Subcutaneous adipose tissue (tissue), 4 donors: ENCODE data around the gene HACD1. TPM values are rescaled to one million over a fixed set of nuclear protein-coding genes. Genes with fewer than 3 reads are reported as not detected.

ENCODE experiments used
- total RNA-seq, 4 donors: library from RNA; depleted of rRNA; stranded (reverse); fragments of >200 nt; gene quantifications; one replicate each; pipeline ENCODE4 v1.1.0, GENCODE V29; 2016
- TF ChIP-seq, protein P1 (sequence below): fragments of 450-650 bp; IDR thresholded peaks from one replicate; pipeline ENCODE4 v1.5.1; 2016; ENCODE audit warnings: low read depth, mild to moderate bottlenecking, control low read depth, antibody characterized with exemption, moderate library complexity

HACD1 gene
- total RNA-seq, 4 donors from 2014 or later: 16.0 to 47.5 (median 28.4) TPM

DNA sequence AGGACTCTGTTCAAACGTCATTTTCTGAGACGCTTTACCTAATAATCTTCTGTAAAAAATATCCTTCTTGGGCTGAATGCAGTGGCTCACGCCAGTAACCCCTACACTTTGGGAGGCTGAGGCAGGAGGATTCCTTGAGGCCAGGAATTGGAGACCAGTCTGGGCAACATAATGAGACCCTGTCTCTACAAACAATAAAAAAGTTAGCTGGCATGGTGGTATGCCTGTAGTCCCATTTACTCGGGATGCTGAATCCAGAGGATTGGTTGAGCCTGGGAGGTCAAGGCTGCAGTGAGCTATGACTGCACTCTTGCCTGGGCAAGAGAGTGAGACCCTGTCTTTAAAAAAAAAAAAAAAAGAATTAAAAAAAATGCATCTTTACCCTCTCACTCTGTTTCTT lies 31.9 kb upstream of the HACD1 start:
- TF ChIP-seq, protein P1, sequence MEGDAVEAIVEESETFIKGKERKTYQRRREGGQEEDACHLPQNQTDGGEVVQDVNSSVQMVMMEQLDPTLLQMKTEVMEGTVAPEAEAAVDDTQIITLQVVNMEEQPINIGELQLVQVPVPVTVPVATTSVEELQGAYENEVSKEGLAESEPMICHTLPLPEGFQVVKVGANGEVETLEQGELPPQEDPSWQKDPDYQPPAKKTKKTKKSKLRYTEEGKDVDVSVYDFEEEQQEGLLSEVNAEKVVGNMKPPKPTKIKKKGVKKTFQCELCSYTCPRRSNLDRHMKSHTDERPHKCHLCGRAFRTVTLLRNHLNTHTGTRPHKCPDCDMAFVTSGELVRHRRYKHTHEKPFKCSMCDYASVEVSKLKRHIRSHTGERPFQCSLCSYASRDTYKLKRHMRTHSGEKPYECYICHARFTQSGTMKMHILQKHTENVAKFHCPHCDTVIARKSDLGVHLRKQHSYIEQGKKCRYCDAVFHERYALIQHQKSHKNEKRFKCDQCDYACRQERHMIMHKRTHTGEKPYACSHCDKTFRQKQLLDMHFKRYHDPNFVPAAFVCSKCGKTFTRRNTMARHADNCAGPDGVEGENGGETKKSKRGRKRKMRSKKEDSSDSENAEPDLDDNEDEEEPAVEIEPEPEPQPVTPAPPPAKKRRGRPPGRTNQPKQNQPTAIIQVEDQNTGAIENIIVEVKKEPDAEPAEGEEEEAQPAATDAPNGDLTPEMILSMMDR: no peak

DNA sequence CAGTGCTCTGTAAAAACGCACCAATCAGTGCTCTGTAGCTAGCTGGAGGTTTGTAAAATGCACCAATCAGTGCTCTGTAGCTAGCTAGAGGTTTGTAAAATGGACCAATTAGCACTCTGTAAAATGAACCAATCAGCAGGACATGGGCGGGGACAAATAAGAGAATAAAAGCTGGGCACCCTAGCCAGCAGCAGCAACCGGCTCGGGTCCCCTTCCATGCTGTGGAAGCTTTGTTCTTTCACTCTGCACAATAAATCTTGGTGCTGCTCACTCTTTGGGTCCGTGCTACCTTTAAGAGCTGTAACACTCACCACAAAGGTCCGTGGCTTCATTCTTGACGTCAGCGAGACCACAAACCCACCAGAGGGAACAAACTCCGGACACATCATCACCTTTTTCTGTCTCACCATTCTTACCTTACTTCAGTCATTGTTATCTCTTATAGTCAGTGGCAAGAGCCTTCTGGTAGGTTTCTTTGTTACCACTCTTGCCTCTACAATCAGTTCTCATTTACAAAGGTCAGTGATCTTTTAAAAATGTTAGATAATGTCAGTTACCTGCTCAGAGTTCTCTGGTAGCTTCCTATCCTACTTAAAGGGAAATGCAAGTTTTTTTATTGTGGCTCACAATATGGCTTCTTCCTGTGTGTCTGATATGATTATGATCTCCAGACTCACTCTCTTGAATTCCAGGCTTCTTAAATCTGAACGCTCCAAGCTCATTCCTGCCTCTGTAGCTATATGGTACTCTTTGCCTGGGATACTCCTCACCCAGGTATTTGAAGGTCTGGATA lies 31.3 kb upstream of the HACD1 start:
- TF ChIP-seq, protein P1: no peak

DNA sequence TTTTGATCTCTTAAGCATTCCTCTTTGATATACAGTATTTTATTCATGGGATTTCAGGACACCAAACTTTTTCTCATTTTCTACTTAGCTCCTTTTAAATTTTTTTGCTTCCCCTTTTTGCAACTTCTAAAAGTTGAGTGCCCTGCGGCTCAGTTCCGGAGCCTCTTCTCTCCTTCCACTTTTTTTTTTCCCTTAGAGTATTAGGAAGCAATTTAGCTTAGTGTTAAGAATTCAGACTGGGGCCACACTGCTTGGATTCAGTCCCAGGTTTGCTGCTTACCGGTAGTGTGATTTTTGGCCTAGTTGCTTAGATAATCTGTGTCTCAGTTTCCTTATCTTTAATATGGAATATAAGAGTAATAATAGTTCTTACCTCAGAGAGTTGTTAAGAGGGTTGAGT lies 30.2 kb upstream of the HACD1 start:
- TF ChIP-seq, protein P1: no peak

DNA sequence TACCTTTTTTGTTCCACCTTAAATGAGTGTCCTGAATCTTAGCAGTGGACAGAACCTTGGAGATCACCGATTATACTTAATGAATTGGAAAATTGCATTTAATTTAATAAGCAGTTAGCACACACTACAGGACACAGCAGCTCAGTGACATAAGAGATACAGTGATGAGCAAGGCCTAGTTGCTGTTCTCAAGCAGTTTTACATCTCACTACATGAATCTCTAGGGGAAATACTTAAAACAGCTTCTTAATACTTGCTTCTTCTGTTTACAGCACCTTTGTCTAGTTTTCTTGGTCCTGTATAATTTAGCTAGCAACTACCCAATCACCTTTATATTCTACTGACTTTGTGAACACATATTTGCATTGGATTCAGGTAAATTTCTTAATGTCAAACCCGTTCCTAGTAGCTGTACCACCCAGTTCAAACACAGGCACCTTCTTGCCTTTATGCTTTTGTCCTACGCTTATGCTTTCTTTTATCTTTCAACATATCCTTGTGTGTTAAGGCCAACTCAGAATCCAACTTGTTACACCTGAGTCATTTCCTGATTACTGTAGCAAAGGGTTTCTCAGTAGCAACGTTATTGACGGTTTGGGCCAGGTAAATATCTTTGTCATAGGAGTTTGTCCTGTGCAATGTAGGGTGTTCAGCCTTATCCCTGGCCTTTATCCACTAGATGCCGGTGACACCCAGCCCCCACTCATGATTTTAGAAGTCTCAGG lies 28.6 kb upstream of the HACD1 start:
- TF ChIP-seq, protein P1: no peak

DNA sequence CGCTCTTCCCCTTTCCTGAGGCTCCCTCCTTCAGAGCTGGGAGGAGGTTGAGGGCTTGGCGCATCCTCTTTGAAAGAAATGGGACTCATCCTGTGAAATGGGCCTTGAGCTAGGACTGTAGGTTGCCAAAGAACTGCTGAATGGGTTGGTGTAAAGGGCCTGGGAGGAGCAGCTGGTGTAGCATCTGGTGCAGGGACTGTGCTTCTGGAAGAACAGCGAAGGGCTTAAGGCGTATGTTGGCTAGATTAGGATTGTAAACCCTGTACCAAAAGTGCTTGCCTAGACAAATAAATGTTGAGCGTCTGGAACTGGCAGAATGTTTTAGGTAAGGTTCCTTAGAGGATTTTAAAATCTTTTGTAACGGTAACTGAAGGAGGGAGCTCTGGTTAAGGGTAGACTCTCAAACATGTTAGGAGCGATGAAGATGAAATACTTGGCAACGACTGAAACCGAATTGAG lies 27.3 kb upstream of the HACD1 start:
- TF ChIP-seq, protein P1: no peak

DNA sequence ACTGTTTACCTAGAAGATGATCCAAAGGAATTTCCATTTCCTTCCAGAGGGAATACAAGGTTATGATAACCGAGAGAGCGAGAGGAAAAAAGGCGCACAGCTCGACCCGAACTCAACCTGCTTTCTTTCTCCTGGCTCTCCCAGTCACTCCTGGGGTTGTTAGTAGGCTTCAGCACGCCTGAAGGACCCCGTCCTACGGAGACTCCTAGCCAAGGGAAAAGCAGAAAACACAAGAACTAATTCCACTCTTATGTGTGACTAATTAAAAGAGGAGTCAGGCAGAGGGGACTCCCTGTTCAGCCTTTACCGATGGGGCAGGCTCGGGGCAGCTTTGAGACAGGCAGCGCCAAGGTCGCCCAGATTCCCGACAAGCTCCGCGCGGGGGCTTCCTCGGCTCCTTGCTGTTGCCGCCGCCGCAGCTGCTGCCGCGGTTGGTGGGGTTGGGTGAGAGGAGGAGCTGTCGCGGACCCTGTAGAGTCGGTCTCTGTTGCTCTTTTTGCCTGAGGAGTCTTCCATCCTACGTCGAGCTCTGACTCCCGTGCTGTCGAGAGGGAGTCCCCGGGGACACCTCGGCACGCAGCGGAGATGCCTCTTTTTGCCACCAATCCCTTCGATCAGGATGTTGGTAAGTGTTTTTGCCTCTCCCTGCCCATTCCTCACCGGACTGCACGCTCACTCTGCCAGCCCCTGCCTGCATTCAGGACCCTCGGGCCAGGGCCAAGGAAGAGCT lies 26.7 kb upstream of the HACD1 start, which contains the start of gene STAM:
TSS of gene STAM (plus strand) at position 397 of the 730 bp plus-strand sequence. CDS start at position 586, 189 bp downstream.
- TF ChIP-seq, protein P1: no peak
